Measurements from ENCODE around the gene TUBB1.

Gene TUBB1

DNA sequence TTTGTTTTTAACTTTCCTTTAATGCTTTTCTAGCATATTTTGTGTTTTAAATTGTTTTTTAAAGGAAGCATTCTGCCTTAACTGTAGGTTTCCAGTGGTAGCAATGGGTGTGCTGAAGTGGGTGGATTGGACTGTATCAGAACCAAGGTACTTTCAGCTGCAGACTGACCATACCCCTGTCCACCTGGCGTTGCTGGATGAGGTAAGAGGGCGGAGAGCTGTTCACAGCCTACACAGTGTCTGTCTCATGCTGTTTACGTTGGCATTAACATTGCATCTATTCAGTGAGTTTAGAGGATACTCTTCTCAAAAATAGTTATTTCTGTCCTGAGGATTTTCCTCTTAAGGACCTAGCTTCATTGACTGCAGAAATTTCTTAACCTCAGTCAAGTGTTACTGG, 26.3 kb upstream of the TUBB1 start:
- Histone ChIP-seq H3K27ac (replicated peaks) (no peak overlapping the region), H3K4me3 (replicated peaks; ENCODE audit: insufficient read depth, low read length) (no peak overlapping the region), H3K27me3 (ENCODE audit: insufficient read depth, poor library complexity, severe bottlenecking) (no peaks in the 10 kb centered on the region)
- DNase-seq (ENCODE audit: low read depth in 1 of 2, low spot score in 1 of 2), result no peak
- TF ChIP-seq POLR2AphosphoS5 (IDR thresholded peaks at IDR 0.05; ENCODE audit: low read depth), result no peak
- TF ChIP-seq, protein P1, sequence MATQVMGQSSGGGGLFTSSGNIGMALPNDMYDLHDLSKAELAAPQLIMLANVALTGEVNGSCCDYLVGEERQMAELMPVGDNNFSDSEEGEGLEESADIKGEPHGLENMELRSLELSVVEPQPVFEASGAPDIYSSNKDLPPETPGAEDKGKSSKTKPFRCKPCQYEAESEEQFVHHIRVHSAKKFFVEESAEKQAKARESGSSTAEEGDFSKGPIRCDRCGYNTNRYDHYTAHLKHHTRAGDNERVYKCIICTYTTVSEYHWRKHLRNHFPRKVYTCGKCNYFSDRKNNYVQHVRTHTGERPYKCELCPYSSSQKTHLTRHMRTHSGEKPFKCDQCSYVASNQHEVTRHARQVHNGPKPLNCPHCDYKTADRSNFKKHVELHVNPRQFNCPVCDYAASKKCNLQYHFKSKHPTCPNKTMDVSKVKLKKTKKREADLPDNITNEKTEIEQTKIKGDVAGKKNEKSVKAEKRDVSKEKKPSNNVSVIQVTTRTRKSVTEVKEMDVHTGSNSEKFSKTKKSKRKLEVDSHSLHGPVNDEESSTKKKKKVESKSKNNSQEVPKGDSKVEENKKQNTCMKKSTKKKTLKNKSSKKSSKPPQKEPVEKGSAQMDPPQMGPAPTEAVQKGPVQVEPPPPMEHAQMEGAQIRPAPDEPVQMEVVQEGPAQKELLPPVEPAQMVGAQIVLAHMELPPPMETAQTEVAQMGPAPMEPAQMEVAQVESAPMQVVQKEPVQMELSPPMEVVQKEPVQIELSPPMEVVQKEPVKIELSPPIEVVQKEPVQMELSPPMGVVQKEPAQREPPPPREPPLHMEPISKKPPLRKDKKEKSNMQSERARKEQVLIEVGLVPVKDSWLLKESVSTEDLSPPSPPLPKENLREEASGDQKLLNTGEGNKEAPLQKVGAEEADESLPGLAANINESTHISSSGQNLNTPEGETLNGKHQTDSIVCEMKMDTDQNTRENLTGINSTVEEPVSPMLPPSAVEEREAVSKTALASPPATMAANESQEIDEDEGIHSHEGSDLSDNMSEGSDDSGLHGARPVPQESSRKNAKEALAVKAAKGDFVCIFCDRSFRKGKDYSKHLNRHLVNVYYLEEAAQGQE (IDR thresholded peaks at IDR 0.05; ENCODE audit: insufficient replicate concordance, low read depth), result no peak
- TF ChIP-seq, protein P2, sequence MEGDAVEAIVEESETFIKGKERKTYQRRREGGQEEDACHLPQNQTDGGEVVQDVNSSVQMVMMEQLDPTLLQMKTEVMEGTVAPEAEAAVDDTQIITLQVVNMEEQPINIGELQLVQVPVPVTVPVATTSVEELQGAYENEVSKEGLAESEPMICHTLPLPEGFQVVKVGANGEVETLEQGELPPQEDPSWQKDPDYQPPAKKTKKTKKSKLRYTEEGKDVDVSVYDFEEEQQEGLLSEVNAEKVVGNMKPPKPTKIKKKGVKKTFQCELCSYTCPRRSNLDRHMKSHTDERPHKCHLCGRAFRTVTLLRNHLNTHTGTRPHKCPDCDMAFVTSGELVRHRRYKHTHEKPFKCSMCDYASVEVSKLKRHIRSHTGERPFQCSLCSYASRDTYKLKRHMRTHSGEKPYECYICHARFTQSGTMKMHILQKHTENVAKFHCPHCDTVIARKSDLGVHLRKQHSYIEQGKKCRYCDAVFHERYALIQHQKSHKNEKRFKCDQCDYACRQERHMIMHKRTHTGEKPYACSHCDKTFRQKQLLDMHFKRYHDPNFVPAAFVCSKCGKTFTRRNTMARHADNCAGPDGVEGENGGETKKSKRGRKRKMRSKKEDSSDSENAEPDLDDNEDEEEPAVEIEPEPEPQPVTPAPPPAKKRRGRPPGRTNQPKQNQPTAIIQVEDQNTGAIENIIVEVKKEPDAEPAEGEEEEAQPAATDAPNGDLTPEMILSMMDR (IDR thresholded peaks at IDR 0.05; ENCODE audit: insufficient read depth, low read length), result no peak
- no peak for TF ChIP-seq GABPA (IDR thresholded peaks at IDR 0.05; ENCODE audit: low read depth)
- TF ChIP-seq SPI1 (IDR thresholded peaks at IDR 0.05; ENCODE audit: borderline replicate concordance, low read depth), result no peak

DNA sequence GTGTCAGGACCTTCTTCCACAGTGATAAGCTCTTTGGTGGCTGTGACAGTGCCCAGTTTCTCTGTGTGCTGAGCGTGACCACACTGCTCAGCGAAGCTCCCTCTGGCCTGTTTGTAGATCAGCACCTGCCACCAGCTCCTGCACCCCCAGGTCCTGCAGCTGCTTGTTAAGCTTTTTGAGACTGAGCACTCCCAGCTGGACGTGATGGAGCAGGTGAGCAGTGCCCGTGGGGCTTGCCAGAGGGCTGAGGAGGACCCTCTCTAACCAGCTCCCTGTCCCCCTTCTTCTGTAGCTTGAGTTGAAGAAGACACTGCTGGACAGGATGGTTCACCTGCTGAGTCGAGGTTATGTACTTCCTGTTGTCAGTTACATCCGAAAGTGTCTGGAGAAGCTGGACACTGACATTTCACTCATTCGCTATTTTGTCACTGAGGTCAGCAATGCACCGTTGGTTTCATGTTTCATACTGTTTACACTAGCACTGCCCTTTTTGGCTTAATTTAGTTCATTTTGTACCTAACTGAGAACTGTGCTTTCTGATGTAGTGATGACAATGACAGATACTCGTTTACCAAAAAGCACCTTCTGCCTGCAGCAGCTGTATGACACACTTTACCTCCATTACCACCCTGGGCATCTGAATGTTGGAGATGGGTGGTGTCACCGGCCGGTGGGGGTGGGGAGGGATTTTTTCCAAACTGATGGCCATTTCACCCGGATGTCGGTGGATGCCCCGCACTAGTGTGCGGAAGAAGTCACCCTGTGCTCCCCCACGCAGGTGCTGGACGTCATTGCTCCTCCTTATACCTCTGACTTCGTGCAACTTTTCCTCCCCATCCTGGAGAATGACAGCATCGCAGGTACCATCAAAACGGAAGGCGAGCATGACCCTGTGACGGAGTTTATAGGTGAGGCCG, 25.6 kb upstream of the TUBB1 start:
- Histone ChIP-seq H3K27me3 (ENCODE audit: insufficient read depth, poor library complexity, severe bottlenecking) (no peaks in the 10 kb centered on the region), H3K4me3 (replicated peaks; ENCODE audit: insufficient read depth, low read length) (no peak overlapping the region), H3K27ac (replicated peaks) (no peak overlapping the region)
- no peak for DNase-seq (ENCODE audit: low read depth in 1 of 2, low spot score in 1 of 2)
- TF ChIP-seq GABPA (IDR thresholded peaks at IDR 0.05; ENCODE audit: low read depth), result no peak
- TF ChIP-seq, protein P1 (IDR thresholded peaks at IDR 0.05; ENCODE audit: insufficient replicate concordance, low read depth), result no peak
- TF ChIP-seq, protein P2 (IDR thresholded peaks at IDR 0.05; ENCODE audit: insufficient read depth, low read length), result no peak
- TF ChIP-seq SPI1 (IDR thresholded peaks at IDR 0.05; ENCODE audit: borderline replicate concordance, low read depth), result no peak
- TF ChIP-seq POLR2AphosphoS5 (IDR thresholded peaks at IDR 0.05; ENCODE audit: low read depth), result no peak

DNA sequence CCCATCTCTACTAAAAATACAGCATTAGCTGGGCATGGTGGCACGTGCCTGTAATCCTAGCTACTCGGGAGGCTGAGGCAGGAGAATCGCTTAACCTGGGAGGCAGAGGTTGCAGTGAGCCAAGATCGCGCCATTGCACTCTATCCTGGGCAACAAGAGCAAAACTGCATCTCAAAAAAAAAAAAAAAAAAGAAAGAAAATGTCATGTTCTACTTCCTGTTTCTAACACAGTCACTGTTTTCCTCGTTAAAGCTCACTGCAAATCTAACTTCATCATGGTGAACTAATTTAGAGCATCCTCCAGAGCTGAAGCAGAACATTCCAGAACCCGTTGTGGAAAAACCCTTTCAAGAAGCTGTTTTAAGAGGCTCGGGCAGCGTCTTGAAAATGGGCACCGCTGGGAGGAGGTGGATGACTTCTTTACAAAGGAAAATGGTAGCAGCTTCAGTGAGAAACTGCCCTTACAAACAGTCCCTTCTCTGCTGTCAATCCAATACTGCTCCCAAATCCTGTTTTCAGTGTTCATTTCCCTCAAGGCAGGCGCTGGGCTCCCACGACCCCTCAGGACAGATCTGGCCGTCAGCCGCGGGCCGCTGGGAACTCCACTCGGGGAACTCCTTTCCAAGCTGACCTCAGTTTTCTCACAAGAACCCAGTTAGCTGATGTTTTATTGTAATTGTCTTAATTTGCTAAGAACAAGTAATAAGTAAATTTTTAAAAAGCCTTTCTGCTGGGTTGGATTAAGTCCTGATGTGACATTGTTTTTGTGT, 24.7 kb upstream of the TUBB1 start:
- TF ChIP-seq SPI1 (IDR thresholded peaks at IDR 0.05; ENCODE audit: borderline replicate concordance, low read depth) (no peak; the same call in 1 of the 2 replicates), POLR2AphosphoS5 (IDR thresholded peaks at IDR 0.05; ENCODE audit: low read depth) (no peak), GABPA (IDR thresholded peaks at IDR 0.05; ENCODE audit: low read depth) (no peak)
- TF ChIP-seq, protein P1 (IDR thresholded peaks at IDR 0.05; ENCODE audit: insufficient replicate concordance, low read depth), result no peak
- TF ChIP-seq, protein P2 (IDR thresholded peaks at IDR 0.05; ENCODE audit: insufficient read depth, low read length), result no peak
- no peak overlapping the region for H3K27ac ChIP-seq (replicated peaks)
- H3K4me3 ChIP-seq (replicated peaks; ENCODE audit: insufficient read depth, low read length), result no peak overlapping the region
- H3K27me3 ChIP-seq (ENCODE audit: insufficient read depth, poor library complexity, severe bottlenecking), result no peaks in the 10 kb centered on the region
- no peak for DNase-seq (ENCODE audit: low read depth in 1 of 2, low spot score in 1 of 2)

Measured in HL-60 (cell line).